A549 (cell line): ENCODE results near the gene OLAH.

Source experiments
- JUN ChIP-seq, 2 experiments: fragments of >200 bp; sonication (Bioruptor Twin); formaldehyde crosslinking; IDR thresholded peaks; 2 replicates in 1 of 2; 3 replicates in 1 of 2; pipeline ENCODE4 v1.6.1; 2016 to 2017
- RCOR1 ChIP-seq: fragments of 150-350 bp; IDR thresholded peaks from 2 replicates; pipeline ENCODE4 v1.6.1; 2014; ENCODE audit warnings: antibody characterized with exemption, low read length, low read depth

DNA sequence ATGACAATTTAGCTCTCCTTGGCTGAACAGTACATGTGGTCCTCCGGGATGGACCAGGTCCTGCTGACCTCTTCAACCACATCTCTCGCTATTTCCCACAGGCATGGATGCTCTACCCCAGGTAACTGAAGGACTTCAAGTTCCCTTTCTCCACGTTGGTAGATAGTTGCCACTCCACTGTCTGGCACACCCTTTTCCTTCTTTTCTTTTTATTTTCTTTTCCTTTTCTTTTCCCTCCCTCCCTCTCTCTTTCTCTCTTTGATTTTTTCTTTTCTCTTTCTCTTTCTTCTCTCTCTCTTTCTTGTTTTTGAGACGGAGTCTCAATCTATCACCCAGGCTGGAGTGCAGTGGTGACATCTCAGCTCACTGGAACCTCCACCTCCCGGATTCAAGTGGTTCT, 47.7 kb downstream of the OLAH start:
- TF ChIP-seq RCOR1 (no peak), JUN (IDR thresholded peaks at IDR 0.05) (no peak)
